ENCODE data around the gene NPSR1.

Gene NPSR1

GRCh38 chr7:34844406-34844805 is 186.4 kb downstream of the NPSR1 start:
- ATAC-seq: no peak
- TF ChIP-seq ZNF565 (CRISPR knock-in tag; conservative IDR thresholded peaks at IDR 0.05; ENCODE audit: low read depth) (no peak), RARB (CRISPR knock-in tag; IDR thresholded peaks at IDR 0.05) (no peak), GLIS3 (CRISPR knock-in tag; IDR thresholded peaks at IDR 0.05) (no peak), CSRNP3 (CRISPR knock-in tag; IDR thresholded peaks at IDR 0.05) (no peak)

DNA sequence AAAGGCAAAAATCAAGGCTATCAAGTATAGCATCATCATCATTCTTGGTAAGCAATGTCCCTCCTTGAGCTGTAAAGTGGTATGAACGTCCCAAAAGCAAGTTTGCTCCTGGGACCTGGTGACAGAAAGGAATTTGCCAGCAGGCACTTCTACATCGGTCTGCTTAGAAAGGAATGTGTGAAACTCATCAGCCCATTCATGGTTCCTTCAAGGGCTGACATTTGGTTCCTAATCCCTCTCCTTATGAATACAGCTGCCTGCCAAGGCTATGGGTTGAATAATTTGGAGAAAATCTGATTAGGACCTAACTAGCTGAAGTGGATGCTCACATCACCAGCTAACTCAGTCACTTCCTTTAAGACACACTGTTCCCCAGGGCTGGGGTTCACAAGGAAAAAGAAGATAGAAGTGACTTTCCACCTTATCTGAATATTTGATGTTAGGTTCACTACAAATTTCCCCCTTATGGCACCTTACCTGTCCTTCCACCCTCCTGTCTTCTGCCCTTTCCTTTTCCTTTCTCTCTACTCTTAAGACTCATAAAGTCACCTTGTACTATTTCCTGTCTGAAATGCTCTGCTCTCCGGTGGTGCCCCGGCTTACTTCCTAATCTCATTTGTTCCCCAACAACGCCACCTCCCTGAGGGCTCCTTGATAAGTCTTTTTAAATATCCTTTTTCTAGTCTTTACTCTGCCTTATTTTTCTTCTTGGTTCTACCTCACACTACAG is 187.1 kb downstream of the NPSR1 start:
- TF ChIP-seq OSR1 (CRISPR knock-in tag; IDR thresholded peaks at IDR 0.05) (no peak), SNAI2 (CRISPR knock-in tag; IDR thresholded peaks at IDR 0.05) (no peak), ISL1 (CRISPR knock-in tag; IDR thresholded peaks at IDR 0.05) (no peak), ESRRG (CRISPR knock-in tag; IDR thresholded peaks at IDR 0.05) (no peak), GLIS3 (CRISPR knock-in tag; IDR thresholded peaks at IDR 0.05) (no peak), ZFP3 (CRISPR knock-in tag; IDR thresholded peaks at IDR 0.05) (no peak), RARB (CRISPR knock-in tag; IDR thresholded peaks at IDR 0.05) (no peak), TOX (CRISPR knock-in tag; IDR thresholded peaks at IDR 0.05; ENCODE audit: borderline replicate concordance) (no peak), TCF4 (CRISPR knock-in tag; IDR thresholded peaks at IDR 0.05; ENCODE audit: borderline replicate concordance) (no peak), BACH2 (CRISPR knock-in tag; IDR thresholded peaks at IDR 0.05; ENCODE audit: borderline replicate concordance) (no peak)
- TF ChIP-seq, protein P1, sequence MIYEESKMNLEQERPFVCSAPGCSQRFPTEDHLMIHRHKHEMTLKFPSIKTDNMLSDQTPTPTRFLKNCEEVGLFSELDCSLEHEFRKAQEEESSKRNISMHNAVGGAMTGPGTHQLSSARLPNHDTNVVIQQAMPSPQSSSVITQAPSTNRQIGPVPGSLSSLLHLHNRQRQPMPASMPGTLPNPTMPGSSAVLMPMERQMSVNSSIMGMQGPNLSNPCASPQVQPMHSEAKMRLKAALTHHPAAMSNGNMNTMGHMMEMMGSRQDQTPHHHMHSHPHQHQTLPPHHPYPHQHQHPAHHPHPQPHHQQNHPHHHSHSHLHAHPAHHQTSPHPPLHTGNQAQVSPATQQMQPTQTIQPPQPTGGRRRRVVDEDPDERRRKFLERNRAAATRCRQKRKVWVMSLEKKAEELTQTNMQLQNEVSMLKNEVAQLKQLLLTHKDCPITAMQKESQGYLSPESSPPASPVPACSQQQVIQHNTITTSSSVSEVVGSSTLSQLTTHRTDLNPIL (CRISPR knock-in tag; IDR thresholded peaks at IDR 0.05; ENCODE audit: low read depth): no peak
- TF ChIP-seq, protein P2, sequence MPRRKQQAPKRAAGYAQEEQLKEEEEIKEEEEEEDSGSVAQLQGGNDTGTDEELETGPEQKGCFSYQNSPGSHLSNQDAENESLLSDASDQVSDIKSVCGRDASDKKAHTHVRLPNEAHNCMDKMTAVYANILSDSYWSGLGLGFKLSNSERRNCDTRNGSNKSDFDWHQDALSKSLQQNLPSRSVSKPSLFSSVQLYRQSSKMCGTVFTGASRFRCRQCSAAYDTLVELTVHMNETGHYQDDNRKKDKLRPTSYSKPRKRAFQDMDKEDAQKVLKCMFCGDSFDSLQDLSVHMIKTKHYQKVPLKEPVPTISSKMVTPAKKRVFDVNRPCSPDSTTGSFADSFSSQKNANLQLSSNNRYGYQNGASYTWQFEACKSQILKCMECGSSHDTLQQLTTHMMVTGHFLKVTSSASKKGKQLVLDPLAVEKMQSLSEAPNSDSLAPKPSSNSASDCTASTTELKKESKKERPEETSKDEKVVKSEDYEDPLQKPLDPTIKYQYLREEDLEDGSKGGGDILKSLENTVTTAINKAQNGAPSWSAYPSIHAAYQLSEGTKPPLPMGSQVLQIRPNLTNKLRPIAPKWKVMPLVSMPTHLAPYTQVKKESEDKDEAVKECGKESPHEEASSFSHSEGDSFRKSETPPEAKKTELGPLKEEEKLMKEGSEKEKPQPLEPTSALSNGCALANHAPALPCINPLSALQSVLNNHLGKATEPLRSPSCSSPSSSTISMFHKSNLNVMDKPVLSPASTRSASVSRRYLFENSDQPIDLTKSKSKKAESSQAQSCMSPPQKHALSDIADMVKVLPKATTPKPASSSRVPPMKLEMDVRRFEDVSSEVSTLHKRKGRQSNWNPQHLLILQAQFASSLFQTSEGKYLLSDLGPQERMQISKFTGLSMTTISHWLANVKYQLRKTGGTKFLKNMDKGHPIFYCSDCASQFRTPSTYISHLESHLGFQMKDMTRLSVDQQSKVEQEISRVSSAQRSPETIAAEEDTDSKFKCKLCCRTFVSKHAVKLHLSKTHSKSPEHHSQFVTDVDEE (CRISPR knock-in tag; IDR thresholded peaks at IDR 0.05): no peak
- no peak for ATAC-seq

DNA sequence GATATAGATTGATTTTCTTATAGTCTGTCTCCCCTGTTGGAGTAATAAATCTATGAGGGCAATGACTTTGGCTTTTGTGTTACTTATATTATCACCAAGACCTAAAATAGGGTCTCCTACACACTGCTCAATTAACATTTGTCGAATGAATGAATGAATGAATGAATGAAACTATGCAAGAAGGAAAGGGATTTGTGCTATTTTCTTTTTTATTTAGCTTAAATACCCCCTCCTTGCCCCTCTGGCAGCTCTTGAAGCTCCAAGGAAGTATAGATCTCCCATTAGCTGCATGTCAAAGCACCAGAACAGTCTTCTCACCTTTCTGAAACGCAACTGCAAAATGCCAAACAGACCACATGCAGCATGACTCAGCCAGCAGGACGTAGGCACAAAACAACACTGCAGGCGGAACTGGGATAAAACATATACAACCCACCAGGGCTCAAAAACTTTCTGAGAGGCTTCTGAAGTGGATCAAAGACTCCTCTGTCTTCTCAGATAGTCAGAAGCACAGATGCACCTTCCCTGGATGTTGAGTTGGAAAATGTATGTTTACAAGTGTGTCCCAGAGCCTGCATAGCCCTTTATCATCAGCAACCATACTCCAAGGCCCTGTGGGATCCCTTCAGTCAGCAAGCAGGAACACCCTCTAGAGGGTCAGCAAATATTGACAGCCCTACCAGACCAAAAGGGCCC is 187.8 kb downstream of the NPSR1 start:
- TF ChIP-seq ARNTL (CRISPR knock-in tag; IDR thresholded peaks at IDR 0.05; ENCODE audit: borderline replicate concordance, low read depth) (no peak), ZNF70 (CRISPR knock-in tag; IDR thresholded peaks at IDR 0.05) (no peak), GLIS3 (CRISPR knock-in tag; IDR thresholded peaks at IDR 0.05) (no peak), CSDC2 (CRISPR knock-in tag; IDR thresholded peaks at IDR 0.05) (no peak), ISL1 (CRISPR knock-in tag; IDR thresholded peaks at IDR 0.05) (no peak), ZNF565 (CRISPR knock-in tag; conservative IDR thresholded peaks at IDR 0.05; ENCODE audit: low read depth) (no peak), ZFP30 (CRISPR knock-in tag; IDR thresholded peaks at IDR 0.05) (no peak), CSRNP3 (CRISPR knock-in tag; IDR thresholded peaks at IDR 0.05) (no peak), TOX (CRISPR knock-in tag; IDR thresholded peaks at IDR 0.05; ENCODE audit: borderline replicate concordance) (no peak), ZC3H10 (CRISPR knock-in tag; IDR thresholded peaks at IDR 0.05) (no peak), ZNF8 (CRISPR knock-in tag; IDR thresholded peaks at IDR 0.05) (no peak), TCF4 (CRISPR knock-in tag; IDR thresholded peaks at IDR 0.05; ENCODE audit: borderline replicate concordance) (no peak), PPARA (CRISPR knock-in tag; IDR thresholded peaks at IDR 0.05; ENCODE audit: borderline replicate concordance) (no peak), OSR1 (CRISPR knock-in tag; IDR thresholded peaks at IDR 0.05) (no peak), BACH2 (CRISPR knock-in tag; IDR thresholded peaks at IDR 0.05; ENCODE audit: borderline replicate concordance) (no peak), SNAI2 (CRISPR knock-in tag; IDR thresholded peaks at IDR 0.05) (no peak)
- TF ChIP-seq, protein P1 (CRISPR knock-in tag; IDR thresholded peaks at IDR 0.05; ENCODE audit: low read depth): no peak
- TF ChIP-seq, protein P3, sequence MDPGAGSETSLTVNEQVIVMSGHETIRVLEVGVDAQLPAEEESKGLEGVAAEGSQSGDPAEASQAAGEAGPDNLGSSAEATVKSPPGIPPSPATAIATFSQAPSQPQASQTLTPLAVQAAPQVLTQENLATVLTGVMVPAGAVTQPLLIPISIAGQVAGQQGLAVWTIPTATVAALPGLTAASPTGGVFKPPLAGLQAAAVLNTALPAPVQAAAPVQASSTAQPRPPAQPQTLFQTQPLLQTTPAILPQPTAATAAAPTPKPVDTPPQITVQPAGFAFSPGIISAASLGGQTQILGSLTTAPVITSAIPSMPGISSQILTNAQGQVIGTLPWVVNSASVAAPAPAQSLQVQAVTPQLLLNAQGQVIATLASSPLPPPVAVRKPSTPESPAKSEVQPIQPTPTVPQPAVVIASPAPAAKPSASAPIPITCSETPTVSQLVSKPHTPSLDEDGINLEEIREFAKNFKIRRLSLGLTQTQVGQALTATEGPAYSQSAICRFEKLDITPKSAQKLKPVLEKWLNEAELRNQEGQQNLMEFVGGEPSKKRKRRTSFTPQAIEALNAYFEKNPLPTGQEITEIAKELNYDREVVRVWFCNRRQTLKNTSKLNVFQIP (CRISPR knock-in tag; IDR thresholded peaks at IDR 0.05; ENCODE audit: borderline replicate concordance, low read depth): no peak
- ATAC-seq: peak; percentile 42; the same call in 2 of the 3 replicates

Data from SK-N-SH treated with all-trans-retinoic acid at 6 μM for 48 hours (cell line).